ENCODE measurements around the gene FRMPD2. TPM values are rescaled to one million over a fixed set of nuclear protein-coding genes. Genes with fewer than 3 reads are reported as not detected.

The FRMPD2 gene
- total RNA-seq, 1 experiment from 2014 or later = 1.3 TPM

- Mint-ChIP-seq H3K36me3 (ENCODE audit: insufficient read depth, unreplicated experiment) (no peaks in the 10 kb centered on the region), H3K27ac (ENCODE audit: low read depth, unreplicated experiment) (no peak overlapping the region), H3K9me3 (ENCODE audit: unreplicated experiment) (no peaks in the 10 kb centered on the region), H3K4me1 (ENCODE audit: insufficient read depth, unreplicated experiment) (peaks cover 23% of the 10 kb centered on the region), H3K27me3 (ENCODE audit: insufficient read depth, unreplicated experiment) (no peaks in the 10 kb centered on the region), H3K4me3 (ENCODE audit: unreplicated experiment) (peak overlapping the region; percentile 75)
- intact Hi-C loops (cut with micrococcal nuclease) = no loop called here
- no peak for TF ChIP-seq CTCF (IDR thresholded peaks at IDR 0.05; ENCODE audit: unreplicated experiment)
- no TSS peak for BruUV-seq (replicated peaks)
- ChIA-PET CTCF (interaction anchor here (0.7 to 6.2 kb wide), 4 partner anchors 25 to 855 kb away, joined by 3 to 48 read pairs (median 17); no protein-coding TSS in a partner anchor), POLR2A (interaction anchor here (0.8 to 2.3 kb wide), 5 partner anchors 16 to 111 kb away, joined by 3 to 9 read pairs (median 5); no protein-coding TSS in a partner anchor)
- DNase-seq (ENCODE audit: unreplicated experiment) = peak; percentile 25
These were observed 32.6 kb upstream of the FRMPD2 start for GRCh38 chr10:48306870-48307710.

- DNase-seq (ENCODE audit: unreplicated experiment) = peak; percentile 86
- H3K4me1 Mint-ChIP-seq (ENCODE audit: insufficient read depth, unreplicated experiment) = peaks cover 23% of the 10 kb centered on the region
- POLR2A ChIA-PET = interaction anchor here (0.9 to 1.2 kb wide), 4 partner anchors 9 to 200 kb away, joined by 3 to 5 read pairs (median 3); no protein-coding TSS in a partner anchor
- no peak for TF ChIP-seq CTCF (IDR thresholded peaks at IDR 0.05; ENCODE audit: unreplicated experiment)
- intact Hi-C loops (cut with micrococcal nuclease) = no loop called here
- peak within 1 kb of the TSS; percentile 75 for H3K4me3 Mint-ChIP-seq (ENCODE audit: unreplicated experiment)
- CTCF ChIA-PET = no interaction called here
- H3K27me3 Mint-ChIP-seq (ENCODE audit: insufficient read depth, unreplicated experiment) = no peaks in the 10 kb centered on the region
- H3K27ac Mint-ChIP-seq (ENCODE audit: low read depth, unreplicated experiment) = peak within 1 kb of the TSS; percentile 51
- no peaks in the 10 kb centered on the region for H3K9me3 Mint-ChIP-seq (ENCODE audit: unreplicated experiment)
- no TSS peak for BruUV-seq (replicated peaks)
- no peaks in the 10 kb centered on the region for H3K36me3 Mint-ChIP-seq (ENCODE audit: insufficient read depth, unreplicated experiment)
These were observed 31.9 kb upstream of the FRMPD2 start, which contains the start of gene MAPK8 for GRCh38 chr10:48306265-48306869. TSS of gene MAPK8 (plus strand) at chr10:48306677. CDS start at chr10:48401661, 94,984 bp downstream.

GRCh38 chr10:48305905-48306264, 31.4 kb upstream of the FRMPD2 start:
- no peak for DNase-seq (ENCODE audit: unreplicated experiment)
- Mint-ChIP-seq H3K27ac (ENCODE audit: low read depth, unreplicated experiment) (peak overlapping the region; percentile 51), H3K4me1 (ENCODE audit: insufficient read depth, unreplicated experiment) (peaks cover 23% of the 10 kb centered on the region), H3K27me3 (ENCODE audit: insufficient read depth, unreplicated experiment) (no peaks in the 10 kb centered on the region), H3K4me3 (ENCODE audit: unreplicated experiment) (peak overlapping the region; percentile 75), H3K9me3 (ENCODE audit: unreplicated experiment) (no peaks in the 10 kb centered on the region), H3K36me3 (ENCODE audit: insufficient read depth, unreplicated experiment) (no peaks in the 10 kb centered on the region)
- intact Hi-C loops (cut with micrococcal nuclease) = no loop called here
- POLR2A ChIA-PET = interaction anchor here (0.9 to 1.2 kb wide), 4 partner anchors 10 to 201 kb away, joined by 3 to 5 read pairs (median 3); no protein-coding TSS in a partner anchor
- no peak for TF ChIP-seq CTCF (IDR thresholded peaks at IDR 0.05; ENCODE audit: unreplicated experiment)
- TSS peak; percentile 22 for BruUV-seq (replicated peaks)
- CTCF ChIA-PET = no interaction called here

Data from MCF 10A (cell line).